ENCODE results near the gene DAZAP1. TPM values are rescaled to one million over a fixed set of nuclear protein-coding genes. Genes with fewer than 3 reads are reported as not detected.

DAZAP1 gene
- total RNA-seq, 4 donors from 2014 or later: 45.3 to 75.4 (median 64.0) TPM

DNA sequence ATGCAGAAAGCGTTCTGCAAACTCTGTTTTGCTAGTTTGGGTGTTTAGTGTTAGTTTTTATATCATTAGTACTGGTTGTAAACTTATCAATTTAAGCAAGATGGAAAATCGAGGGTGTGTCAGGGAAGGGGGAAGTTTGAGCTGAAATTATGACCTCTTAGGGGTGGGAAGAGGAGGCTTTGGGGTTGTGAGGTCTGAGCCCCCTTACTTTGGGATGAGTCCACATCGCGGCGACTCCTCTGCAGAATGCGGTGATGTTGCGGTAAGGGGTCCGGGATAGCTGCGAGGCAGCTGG lies 24.4 kb upstream of the DAZAP1 start:
- Histone ChIP-seq H3K36me3 (peaks cover 0 to 31% of the 10 kb centered on the region in 2 donors), H3K4me3 (peak overlapping the region in 1 of 2 donors; percentile 98), H3K27me3 (no peaks in the 10 kb centered on the region), H3K4me1 (peaks cover 0 to 49% (median 12%) of the 10 kb centered on the region in 3 donors), H3K27ac (peak overlapping the region in 2 of 4 donors; percentile 92 to 93), H3K9me3 (no peaks in the 10 kb centered on the region)
- ATAC-seq: no peak
- TF ChIP-seq, protein P1, sequence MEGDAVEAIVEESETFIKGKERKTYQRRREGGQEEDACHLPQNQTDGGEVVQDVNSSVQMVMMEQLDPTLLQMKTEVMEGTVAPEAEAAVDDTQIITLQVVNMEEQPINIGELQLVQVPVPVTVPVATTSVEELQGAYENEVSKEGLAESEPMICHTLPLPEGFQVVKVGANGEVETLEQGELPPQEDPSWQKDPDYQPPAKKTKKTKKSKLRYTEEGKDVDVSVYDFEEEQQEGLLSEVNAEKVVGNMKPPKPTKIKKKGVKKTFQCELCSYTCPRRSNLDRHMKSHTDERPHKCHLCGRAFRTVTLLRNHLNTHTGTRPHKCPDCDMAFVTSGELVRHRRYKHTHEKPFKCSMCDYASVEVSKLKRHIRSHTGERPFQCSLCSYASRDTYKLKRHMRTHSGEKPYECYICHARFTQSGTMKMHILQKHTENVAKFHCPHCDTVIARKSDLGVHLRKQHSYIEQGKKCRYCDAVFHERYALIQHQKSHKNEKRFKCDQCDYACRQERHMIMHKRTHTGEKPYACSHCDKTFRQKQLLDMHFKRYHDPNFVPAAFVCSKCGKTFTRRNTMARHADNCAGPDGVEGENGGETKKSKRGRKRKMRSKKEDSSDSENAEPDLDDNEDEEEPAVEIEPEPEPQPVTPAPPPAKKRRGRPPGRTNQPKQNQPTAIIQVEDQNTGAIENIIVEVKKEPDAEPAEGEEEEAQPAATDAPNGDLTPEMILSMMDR (IDR thresholded peaks at IDR 0.05): no peak
- no peak for TF ChIP-seq EP300 (IDR thresholded peaks at IDR 0.05)
- no peak for TF ChIP-seq POLR2A (IDR thresholded peaks at IDR 0.05)
- TF ChIP-seq POLR2AphosphoS5 (IDR thresholded peaks at IDR 0.05): no peak
- WGBS, 2 donors (ENCODE audit: low coverage in 1 of 2): 37 to 40% methylated on average over 1 to 6 of the region's 9 CpGs

DNA sequence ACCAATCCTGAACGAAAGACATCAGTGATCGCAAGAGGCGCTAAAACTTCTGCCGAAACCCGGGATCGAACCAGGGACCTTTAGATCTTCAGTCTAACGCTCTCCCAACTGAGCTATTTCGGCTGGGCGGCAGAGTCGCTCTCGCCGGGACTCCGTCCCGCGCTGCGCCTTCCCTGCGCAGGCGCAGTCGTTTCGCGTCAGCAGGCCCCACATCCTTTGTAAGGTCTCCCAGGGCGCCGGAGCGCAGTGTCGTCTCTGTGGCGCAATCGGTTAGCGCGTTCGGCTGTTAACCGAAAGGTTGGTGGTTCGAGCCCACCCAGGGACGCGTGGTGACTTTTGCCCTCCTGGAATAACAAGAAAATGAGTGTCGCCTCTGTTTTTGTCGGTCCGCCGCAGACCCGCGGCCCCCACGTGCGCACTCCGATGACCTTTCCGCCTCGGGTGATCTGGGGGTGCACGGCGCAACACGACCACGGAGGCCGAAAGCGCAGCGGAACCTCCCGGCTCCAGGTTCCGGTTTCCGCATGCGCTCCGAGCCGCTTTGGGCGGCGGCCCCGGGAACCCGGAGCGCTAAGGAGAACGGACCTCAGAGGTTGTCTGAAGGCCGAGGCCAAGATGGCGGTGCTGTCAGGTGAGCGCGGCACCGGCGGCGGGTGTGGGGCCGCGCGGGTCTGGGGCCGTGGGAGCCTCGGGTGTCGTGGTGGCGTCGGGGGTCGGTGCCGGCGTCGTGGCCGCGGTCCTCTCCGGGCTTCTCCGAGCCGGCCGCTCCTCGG lies 23.9 kb upstream of the DAZAP1 start, which contains the start of gene NDUFS7:
Gene NDUFS7, plus strand, starts transcription at position 596 of the 773 bp plus-strand sequence. Its CDS starts 20 bp downstream, at position 616.
- peaks cover 0 to 31% of the 10 kb centered on the region in 2 donors for H3K36me3 ChIP-seq
- no peaks in the 10 kb centered on the region for H3K27me3 ChIP-seq
- peak; percentile 94 for ATAC-seq
- H3K4me3 ChIP-seq: peak within 1 kb of the TSS; percentile 74 to 98
- peak within 1 kb of the TSS; percentile 78 to 93 (median 92) for H3K27ac ChIP-seq
- TF ChIP-seq POLR2A (IDR thresholded peaks at IDR 0.05) (peak; percentile 67 to 75), POLR2AphosphoS5 (IDR thresholded peaks at IDR 0.05) (peak; percentile 73), EP300 (IDR thresholded peaks at IDR 0.05) (no peak)
- TF ChIP-seq, protein P1 (IDR thresholded peaks at IDR 0.05): peak in 3 of 4 experiments; percentile 8 to 71 (median 71)
- no CpG with 5 or more reads among the region's 90 CpGs for WGBS, 2 donors (ENCODE audit: low coverage in 1 of 2)
- H3K9me3 ChIP-seq: no peaks in the 10 kb centered on the region
- H3K4me1 ChIP-seq: peaks cover 0 to 50% (median 12%) of the 10 kb centered on the region in 3 donors

DNA sequence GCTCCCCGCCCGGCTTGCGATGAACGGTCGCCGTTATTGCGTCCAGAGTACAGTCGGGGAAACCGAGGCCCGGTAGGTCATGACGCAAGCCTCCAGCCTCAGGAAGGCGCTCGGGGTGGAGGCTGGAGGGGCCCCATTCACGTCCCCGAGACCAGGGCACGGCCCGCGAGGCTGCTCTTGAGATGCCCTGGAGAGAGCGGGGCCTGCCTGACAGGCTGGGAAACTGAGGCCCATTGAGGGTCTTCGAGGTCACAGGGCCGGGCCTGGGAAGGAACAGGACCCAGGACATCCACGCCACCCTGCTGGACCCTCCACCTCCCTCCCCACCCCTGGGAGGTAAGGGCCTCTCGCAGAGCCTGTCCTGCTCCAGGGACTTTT lies 23.3 kb upstream of the DAZAP1 start:
- Histone ChIP-seq H3K36me3 (peaks cover 0 to 34% of the 10 kb centered on the region in 2 donors), H3K4me3 (peak overlapping the region; percentile 74 to 98), H3K9me3 (no peaks in the 10 kb centered on the region), H3K4me1 (peaks cover 0 to 50% (median 12%) of the 10 kb centered on the region in 3 donors), H3K27me3 (no peaks in the 10 kb centered on the region), H3K27ac (peak overlapping the region; percentile 78 to 93 (median 92))
- WGBS, 2 donors (ENCODE audit: low coverage in 1 of 2): no CpG with 5 or more reads among the region's 23 CpGs
- no peak for ATAC-seq
- no peak for TF ChIP-seq POLR2AphosphoS5 (IDR thresholded peaks at IDR 0.05)
- TF ChIP-seq POLR2A (IDR thresholded peaks at IDR 0.05): no peak
- no peak for TF ChIP-seq EP300 (IDR thresholded peaks at IDR 0.05)
- TF ChIP-seq, protein P1 (IDR thresholded peaks at IDR 0.05): no peak

DNA sequence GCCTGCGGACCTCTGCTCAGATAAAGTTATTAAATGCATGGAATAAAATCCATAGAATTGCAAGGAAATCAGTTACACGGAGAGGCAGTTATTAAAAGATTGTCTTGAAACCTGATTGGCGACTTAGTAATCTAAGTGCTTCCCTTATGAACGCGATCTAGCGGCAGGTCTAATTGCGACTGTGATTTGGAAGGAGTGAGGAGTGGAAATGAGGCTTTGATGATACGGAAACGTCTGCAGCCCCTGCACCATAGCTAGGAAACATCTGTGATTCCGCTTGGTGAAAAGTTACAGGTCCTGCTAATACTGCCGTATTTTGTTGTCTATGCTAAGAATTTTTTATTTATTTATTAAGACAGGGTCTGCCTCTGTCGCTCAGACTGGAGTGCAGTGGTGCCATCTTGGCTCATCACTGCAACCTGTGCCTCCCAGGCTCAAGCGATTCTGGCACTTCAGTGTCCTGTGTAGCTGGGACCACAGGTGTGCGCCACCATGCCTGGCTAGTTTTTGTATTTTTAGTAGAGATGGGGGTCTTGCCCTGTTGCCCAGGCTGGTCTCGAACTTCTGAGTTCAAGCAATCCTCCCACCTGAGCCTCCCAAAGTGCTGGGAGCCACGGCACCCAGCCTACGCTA lies 22.8 kb upstream of the DAZAP1 start:
- no peak for TF ChIP-seq POLR2A (IDR thresholded peaks at IDR 0.05)
- TF ChIP-seq POLR2AphosphoS5 (IDR thresholded peaks at IDR 0.05): no peak
- no peak for TF ChIP-seq EP300 (IDR thresholded peaks at IDR 0.05)
- TF ChIP-seq, protein P1 (IDR thresholded peaks at IDR 0.05): no peak
- Histone ChIP-seq H3K4me1 (peaks cover 0 to 50% (median 12%) of the 10 kb centered on the region in 3 donors), H3K4me3 (peak overlapping the region; percentile 74 to 98), H3K9me3 (no peaks in the 10 kb centered on the region), H3K36me3 (peaks cover 0 to 39% of the 10 kb centered on the region in 2 donors), H3K27ac (peak overlapping the region; percentile 78 to 93 (median 92)), H3K27me3 (no peaks in the 10 kb centered on the region)
- 16 to 22% methylated on average over 12 to 13 of the region's 17 CpGs for WGBS, 2 donors (ENCODE audit: low coverage in 1 of 2)
- no peak for ATAC-seq

All from gastroesophageal sphincter (tissue), 4 donors.